Muscle of arm (tissue), 12 donors: Measurements from ENCODE around the gene ZNF407. TPM values are rescaled to one million over a fixed set of nuclear protein-coding genes. Genes with fewer than 3 reads are reported as not detected.
"Not testable (repeated sequence)": the region's sequence is repeated elsewhere in the genome, so short reads cannot be mapped to it uniquely, and the experiment has no call there.

Source experiments
- DNase-seq: peaks from one replicate; pipeline ENCODE4 v3.0.0-alpha.2; 2013
- polyA plus RNA-seq, 12 donors: library from polyadenylated mRNA; unstranded; fragments of 120-200 nt; gene quantifications; one replicate each; pipeline ENCODE4 v1.2.1, GENCODE V29; 2013; ENCODE audit not compliant: insufficient read length in 12 of 12

Gene ZNF407
- polyA plus RNA-seq, 12 donors: 5.5 to 7.3 (median 6.4) TPM; not detected in 1

GRCh38 chr18:75088021-75088506, 490.4 kb downstream of the ZNF407 start:
- no peak for DNase-seq

- DNase-seq: no peak
These were observed 491.0 kb downstream of the ZNF407 start for GRCh38 chr18:75088622-75089211.

GRCh38 chr18:75089748-75090327, 492.2 kb downstream of the ZNF407 start:
- no peak for DNase-seq

- no peak for DNase-seq
These were observed 492.7 kb downstream of the ZNF407 start for GRCh38 chr18:75090336-75090735.

GRCh38 chr18:75097491-75098225, 500.0 kb downstream of the ZNF407 start:
- DNase-seq: no peak

- DNase-seq: no peak
These were observed 503.4 kb downstream of the ZNF407 start for GRCh38 chr18:75100832-75101630.

- DNase-seq: no peak
These were observed 504.2 kb downstream of the ZNF407 start for GRCh38 chr18:75101916-75102315.

- DNase-seq: not testable (repeated sequence)
These were observed 506.4 kb downstream of the ZNF407 start for GRCh38 chr18:75104029-75104428.

GRCh38 chr18:75104483-75104882, 506.8 kb downstream of the ZNF407 start:
- DNase-seq: no peak

GRCh38 chr18:75105551-75106254, 508.0 kb downstream of the ZNF407 start:
- no peak for DNase-seq

- no peak for DNase-seq
These were observed 509.1 kb downstream of the ZNF407 start for GRCh38 chr18:75106746-75107145.

- DNase-seq: no peak
These were observed 509.7 kb downstream of the ZNF407 start for GRCh38 chr18:75107196-75107930.

GRCh38 chr18:75107931-75108276, 510.2 kb downstream of the ZNF407 start:
- DNase-seq: no peak

- DNase-seq: no peak
These were observed 511.1 kb downstream of the ZNF407 start for GRCh38 chr18:75108579-75109318.

GRCh38 chr18:75109319-75109691, 511.6 kb downstream of the ZNF407 start:
- no peak for DNase-seq

- DNase-seq: no peak
These were observed 512.1 kb downstream of the ZNF407 start for GRCh38 chr18:75109819-75110218.

- DNase-seq: no peak
These were observed 512.6 kb downstream of the ZNF407 start for GRCh38 chr18:75110311-75110710.

GRCh38 chr18:75110846-75111415, 513.3 kb downstream of the ZNF407 start:
- no peak for DNase-seq

- DNase-seq: no peak
These were observed 514.1 kb downstream of the ZNF407 start for GRCh38 chr18:75111760-75112159.
